Measurements from ENCODE around the gene ZNF433.

Gene ZNF433

GRCh38 chr19:12043752-12044422 lies 8.4 kb upstream of the ZNF433 start:
- no peak overlapping the region for H3K27ac ChIP-seq (replicated peaks)
- TF ChIP-seq CTCF (IDR thresholded peaks at IDR 0.05; ENCODE audit: insufficient read depth, low read length) (no peak), SPI1 (IDR thresholded peaks at IDR 0.05; ENCODE audit: borderline replicate concordance, low read depth) (no peak), POLR2AphosphoS5 (IDR thresholded peaks at IDR 0.05; ENCODE audit: low read depth) (no peak), GABPA (IDR thresholded peaks at IDR 0.05; ENCODE audit: low read depth) (no peak)
- no peaks in the 10 kb centered on the region for H3K27me3 ChIP-seq (ENCODE audit: insufficient read depth, poor library complexity, severe bottlenecking)
- no peak overlapping the region for H3K4me3 ChIP-seq (replicated peaks; ENCODE audit: insufficient read depth, low read length)
- DNase-seq (ENCODE audit: low read depth in 1 of 2, low spot score in 1 of 2): no peak

GRCh38 chr19:12042893-12043292 lies 7.4 kb upstream of the ZNF433 start:
- no peaks in the 10 kb centered on the region for H3K27me3 ChIP-seq (ENCODE audit: insufficient read depth, poor library complexity, severe bottlenecking)
- TF ChIP-seq GABPA (IDR thresholded peaks at IDR 0.05; ENCODE audit: low read depth) (no peak), REST (IDR thresholded peaks at IDR 0.05; ENCODE audit: insufficient replicate concordance, low read depth) (no peak), POLR2AphosphoS5 (IDR thresholded peaks at IDR 0.05; ENCODE audit: low read depth) (no peak), CTCF (IDR thresholded peaks at IDR 0.05; ENCODE audit: insufficient read depth, low read length) (no peak), SPI1 (IDR thresholded peaks at IDR 0.05; ENCODE audit: borderline replicate concordance, low read depth) (no peak)
- no peak overlapping the region for H3K4me3 ChIP-seq (replicated peaks; ENCODE audit: insufficient read depth, low read length)
- H3K27ac ChIP-seq (replicated peaks): no peak overlapping the region
- DNase-seq (ENCODE audit: low read depth in 1 of 2, low spot score in 1 of 2): no peak

- Histone ChIP-seq H3K4me3 (replicated peaks; ENCODE audit: insufficient read depth, low read length) (no peak overlapping the region), H3K27ac (replicated peaks) (no peak overlapping the region), H3K27me3 (ENCODE audit: insufficient read depth, poor library complexity, severe bottlenecking) (no peaks in the 10 kb centered on the region)
- no peak for TF ChIP-seq GABPA (IDR thresholded peaks at IDR 0.05; ENCODE audit: low read depth)
- no peak for DNase-seq (ENCODE audit: low read depth in 1 of 2, low spot score in 1 of 2)
Observed at GRCh38 chr19:12034620-12035019, 859 bp downstream of the ZNF433 start.

- no peak overlapping the region for H3K4me3 ChIP-seq (replicated peaks; ENCODE audit: insufficient read depth, low read length)
- no peak for DNase-seq (ENCODE audit: low read depth in 1 of 2, low spot score in 1 of 2)
- no peak overlapping the region for H3K27ac ChIP-seq (replicated peaks)
- TF ChIP-seq SPI1 (IDR thresholded peaks at IDR 0.05; ENCODE audit: borderline replicate concordance, low read depth) (no peak), GABPA (IDR thresholded peaks at IDR 0.05; ENCODE audit: low read depth) (no peak), REST (IDR thresholded peaks at IDR 0.05; ENCODE audit: insufficient replicate concordance, low read depth) (no peak), POLR2AphosphoS5 (IDR thresholded peaks at IDR 0.05; ENCODE audit: low read depth) (no peak), CTCF (IDR thresholded peaks at IDR 0.05; ENCODE audit: insufficient read depth, low read length) (no peak)
- no peaks in the 10 kb centered on the region for H3K27me3 ChIP-seq (ENCODE audit: insufficient read depth, poor library complexity, severe bottlenecking)
Observed at GRCh38 chr19:12034198-12034597, 1.3 kb downstream of the ZNF433 start.
